Tibial nerve (tissue), 4 donors: ENCODE data around the gene HOXA9. TPM values are rescaled to one million over a fixed set of nuclear protein-coding genes. Genes with fewer than 3 reads are reported as not detected.

ENCODE experiments used
- DNase-seq, 2 donors: peaks; one replicate each; pipeline ENCODE4 v3.0.0-alpha.2; 2019; ENCODE audit warnings: low spot score in 2 of 2
- H3K27ac ChIP-seq, 4 donors: fragments of 200-600 bp; sonication (generic) in 3 of 4; one replicate each; pipeline ENCODE4 v1.5.1; 2017 to 2019; ENCODE audit warnings: mild to moderate bottlenecking in 1 of 4
- H3K27me3 ChIP-seq, 2 donors: fragments of 200-600 bp; sonication (generic) in 1 of 2; one replicate each; pipeline versions ENCODE4 v1.5.1 to v1.6.0; 2017 to 2019
- H3K36me3 ChIP-seq, 3 donors: fragments of 200-600 bp; sonication (generic); one replicate each; pipeline ENCODE4 v1.5.1; 2018 to 2019
- H3K4me1 ChIP-seq, 4 donors: fragments of 200-600 bp; sonication (generic) in 3 of 4; one replicate each; pipeline ENCODE4 v1.5.1; 2017 to 2019
- H3K4me3 ChIP-seq, 4 donors: fragments of 200-600 bp; sonication (generic) in 3 of 4; one replicate each; pipeline ENCODE4 v1.5.1; 2017 to 2019; ENCODE audit warnings: mild to moderate bottlenecking in 1 of 4, moderate library complexity in 1 of 4
- H3K9me3 ChIP-seq, 4 donors: fragments of 200-600 bp; sonication (generic) in 3 of 4; one replicate each; pipeline ENCODE4 v1.5.1; 2017 to 2019
- EP300 ChIP-seq, 2 donors: sonication (generic); formaldehyde crosslinking; IDR thresholded peaks; one replicate each; pipeline ENCODE4 v1.6.1; 2017; ENCODE audit warnings: antibody characterized with exemption in 2 of 2, mild to moderate bottlenecking in 1 of 2
- POLR2A ChIP-seq, 2 donors: fragments of 450-650 bp; IDR thresholded peaks; one replicate each; pipeline ENCODE4 v1.6.1; 2017; ENCODE audit warnings: antibody characterized with exemption in 2 of 2, mild to moderate bottlenecking in 2 of 2, moderate library complexity in 2 of 2
- WGBS, 2 donors: methylation state at CpG; one replicate each; pipeline ENCODE4 v1.1.5; 2018; 5-methylcytosine and 5-hydroxymethylcytosine counted together
- total RNA-seq, 4 donors: library from RNA; depleted of rRNA; stranded (reverse); fragments of >200 nt; gene quantifications; one replicate each; pipeline ENCODE4 v1.1.0, GENCODE V29; 2016
- TF ChIP-seq, protein P1 (sequence below), 5 experiments: fragments of 200-600 bp in 3 of 5; fragments of 450-650 bp in 2 of 5; sonication (generic) in 3 of 5; IDR thresholded peaks; one replicate each; pipeline ENCODE4 v1.5.1; 2016 to 2019; ENCODE audit warnings: antibody characterized with exemption in 5 of 5, mild to moderate bottlenecking in 3 of 5, moderate library complexity in 2 of 5

HOXA9 gene
- total RNA-seq, 4 donors from 2014 or later, result 10.5 to 13.8 (median 12.7) TPM

DNA sequence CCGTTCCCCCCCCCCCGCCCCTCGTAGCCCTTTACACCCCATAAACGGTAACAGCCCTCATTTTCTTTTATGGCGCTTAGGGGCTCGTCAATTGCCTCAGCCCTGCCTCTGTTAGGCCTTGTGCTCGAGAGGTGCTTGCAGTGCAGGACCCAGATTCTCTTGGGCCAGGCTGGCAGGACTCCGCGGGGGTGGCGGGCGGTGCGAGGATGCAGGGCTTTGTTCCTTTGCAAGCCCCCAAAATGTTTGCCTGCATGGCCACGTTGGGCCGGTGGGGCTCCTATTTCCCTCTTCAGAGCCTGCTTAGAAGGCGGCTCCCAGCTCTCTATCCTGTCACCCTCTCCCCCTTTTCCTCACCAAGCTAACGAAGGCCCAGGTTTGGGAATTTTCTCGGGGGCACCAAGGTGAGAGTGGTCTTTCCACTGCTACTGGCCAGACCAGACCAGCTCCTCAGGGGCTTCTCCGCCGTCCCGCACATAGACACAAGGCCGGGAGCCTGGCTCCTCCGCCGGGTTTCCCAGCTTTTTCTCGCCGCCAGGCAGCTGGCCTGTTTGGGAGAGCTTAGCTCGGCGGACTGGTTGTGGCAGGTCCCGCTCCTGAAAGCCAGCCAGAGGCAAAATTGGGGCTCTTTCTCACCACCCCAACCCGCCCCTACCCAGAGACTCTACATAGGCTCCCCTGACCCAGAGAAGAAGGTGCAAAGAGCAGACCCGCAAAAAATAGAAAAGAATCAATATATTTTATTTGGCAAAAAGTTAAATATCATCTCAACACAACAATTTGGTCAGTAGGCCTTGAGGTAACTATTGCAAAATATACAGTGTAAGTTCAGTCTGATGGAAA lies 3.4 kb downstream of the HOXA9 start:
- peak overlapping the region in 3 of 4 donors; percentile 32 to 64 (median 60) for H3K27ac ChIP-seq
- peak in 1 of 2 donors; percentile 13 for DNase-seq
- no peak for TF ChIP-seq EP300 (IDR thresholded peaks at IDR 0.05)
- TF ChIP-seq, protein P1, sequence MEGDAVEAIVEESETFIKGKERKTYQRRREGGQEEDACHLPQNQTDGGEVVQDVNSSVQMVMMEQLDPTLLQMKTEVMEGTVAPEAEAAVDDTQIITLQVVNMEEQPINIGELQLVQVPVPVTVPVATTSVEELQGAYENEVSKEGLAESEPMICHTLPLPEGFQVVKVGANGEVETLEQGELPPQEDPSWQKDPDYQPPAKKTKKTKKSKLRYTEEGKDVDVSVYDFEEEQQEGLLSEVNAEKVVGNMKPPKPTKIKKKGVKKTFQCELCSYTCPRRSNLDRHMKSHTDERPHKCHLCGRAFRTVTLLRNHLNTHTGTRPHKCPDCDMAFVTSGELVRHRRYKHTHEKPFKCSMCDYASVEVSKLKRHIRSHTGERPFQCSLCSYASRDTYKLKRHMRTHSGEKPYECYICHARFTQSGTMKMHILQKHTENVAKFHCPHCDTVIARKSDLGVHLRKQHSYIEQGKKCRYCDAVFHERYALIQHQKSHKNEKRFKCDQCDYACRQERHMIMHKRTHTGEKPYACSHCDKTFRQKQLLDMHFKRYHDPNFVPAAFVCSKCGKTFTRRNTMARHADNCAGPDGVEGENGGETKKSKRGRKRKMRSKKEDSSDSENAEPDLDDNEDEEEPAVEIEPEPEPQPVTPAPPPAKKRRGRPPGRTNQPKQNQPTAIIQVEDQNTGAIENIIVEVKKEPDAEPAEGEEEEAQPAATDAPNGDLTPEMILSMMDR (IDR thresholded peaks at IDR 0.05), result no peak
- no peak for TF ChIP-seq POLR2A (IDR thresholded peaks at IDR 0.05)
- H3K4me1 ChIP-seq, result peaks cover 0 to 66% (median 16%) of the 10 kb centered on the region in 4 donors
- 50 to 52% methylated on average over 20 to 30 of the region's 30 CpGs for WGBS, 2 donors
- peak overlapping the region in 2 of 4 donors; percentile 44 to 59 for H3K4me3 ChIP-seq
- H3K9me3 ChIP-seq, result no peaks in the 10 kb centered on the region
- peaks cover 0 to 91% of the 10 kb centered on the region in 2 donors for H3K27me3 ChIP-seq
- H3K36me3 ChIP-seq, result no peaks in the 10 kb centered on the region

DNA sequence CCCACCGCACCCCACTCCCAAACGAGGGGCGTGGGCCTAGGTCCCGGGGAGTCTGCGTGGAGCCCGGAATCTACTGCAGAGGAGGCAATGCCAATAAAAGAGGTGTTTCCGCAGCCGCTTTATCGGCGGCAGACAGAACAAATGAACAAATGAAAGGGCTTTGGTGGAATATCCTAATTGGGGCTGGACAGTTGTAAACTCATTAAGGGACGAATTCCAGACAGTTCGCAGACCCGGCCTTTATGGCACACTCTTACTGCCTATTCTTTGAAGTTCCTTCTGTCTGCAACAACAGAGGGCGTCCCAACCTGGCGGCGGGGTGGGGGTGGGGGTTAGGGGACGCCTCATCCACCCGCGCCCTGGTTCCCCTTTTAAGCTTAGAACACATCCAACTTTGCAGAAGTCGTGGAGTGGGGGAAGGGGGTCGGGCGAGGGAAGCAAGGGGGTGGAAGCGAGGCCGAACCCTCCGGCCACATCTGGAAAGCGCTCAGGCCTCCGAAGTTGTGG lies 4.1 kb downstream of the HOXA9 start:
- H3K27ac ChIP-seq, result peak overlapping the region in 2 of 4 donors; percentile 60 to 64
- H3K27me3 ChIP-seq, result peaks cover 0 to 91% of the 10 kb centered on the region in 2 donors
- 17 to 19% methylated on average over 23 to 27 of the region's 27 CpGs for WGBS, 2 donors
- DNase-seq, result peak in 1 of 2 donors; percentile 21
- H3K4me1 ChIP-seq, result peaks cover 0 to 66% (median 14%) of the 10 kb centered on the region in 4 donors
- TF ChIP-seq EP300 (IDR thresholded peaks at IDR 0.05), result no peak
- TF ChIP-seq POLR2A (IDR thresholded peaks at IDR 0.05), result no peak
- TF ChIP-seq, protein P1 (IDR thresholded peaks at IDR 0.05), result no peak
- no peaks in the 10 kb centered on the region for H3K36me3 ChIP-seq
- no peaks in the 10 kb centered on the region for H3K9me3 ChIP-seq
- peak overlapping the region; percentile 44 to 69 (median 54) for H3K4me3 ChIP-seq

DNA sequence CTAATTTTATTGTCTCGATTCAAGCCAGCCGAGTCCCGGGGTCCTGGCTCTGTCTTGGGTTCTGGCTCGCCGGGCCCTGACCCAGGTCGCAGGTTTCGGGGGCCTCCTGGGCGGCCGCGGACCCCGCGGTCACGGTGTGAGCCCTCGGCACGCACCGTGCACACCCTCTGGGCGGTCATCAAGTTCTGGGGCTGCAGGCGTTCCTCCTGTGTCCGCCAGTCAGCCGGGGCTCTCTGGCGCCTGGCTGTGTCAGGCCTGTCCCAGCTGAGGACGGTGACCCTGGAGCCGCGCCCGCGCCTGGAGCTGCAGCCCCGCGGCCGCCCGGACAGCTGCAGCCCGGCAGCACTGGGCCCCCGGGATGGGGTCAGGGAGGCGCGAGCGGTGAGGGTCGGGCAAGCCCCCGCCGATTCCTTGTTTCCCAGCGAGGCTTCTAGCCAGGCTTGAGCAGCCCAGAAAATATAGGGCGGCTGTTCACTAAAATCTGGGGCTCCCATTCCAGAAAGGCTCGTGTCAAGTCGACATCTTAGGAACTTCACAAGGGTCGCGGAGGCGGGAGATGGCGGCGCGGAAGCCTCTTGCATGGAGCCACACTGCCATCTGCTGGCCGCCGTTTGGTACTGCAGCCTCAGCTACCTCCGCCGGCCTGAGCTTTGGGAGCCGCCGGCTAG lies 4.7 kb downstream of the HOXA9 start:
- Histone ChIP-seq H3K27ac (peak overlapping the region in 3 of 4 donors; percentile 60 to 65 (median 64)), H3K4me1 (peaks cover 0 to 66% (median 14%) of the 10 kb centered on the region in 4 donors), H3K27me3 (peaks cover 0 to 91% of the 10 kb centered on the region in 2 donors), H3K4me3 (peak overlapping the region; percentile 44 to 69 (median 54)), H3K9me3 (no peaks in the 10 kb centered on the region), H3K36me3 (no peaks in the 10 kb centered on the region)
- DNase-seq, result peak; percentile 86 to 93
- 3 to 4% methylated on average over 48 to 49 of the region's 54 CpGs for WGBS, 2 donors
- TF ChIP-seq EP300 (IDR thresholded peaks at IDR 0.05) (peak in 1 of 2 donors; percentile 32), POLR2A (IDR thresholded peaks at IDR 0.05) (no peak)
- TF ChIP-seq, protein P1 (IDR thresholded peaks at IDR 0.05), result peak; percentile 98 to 100 (median 99)

DNA sequence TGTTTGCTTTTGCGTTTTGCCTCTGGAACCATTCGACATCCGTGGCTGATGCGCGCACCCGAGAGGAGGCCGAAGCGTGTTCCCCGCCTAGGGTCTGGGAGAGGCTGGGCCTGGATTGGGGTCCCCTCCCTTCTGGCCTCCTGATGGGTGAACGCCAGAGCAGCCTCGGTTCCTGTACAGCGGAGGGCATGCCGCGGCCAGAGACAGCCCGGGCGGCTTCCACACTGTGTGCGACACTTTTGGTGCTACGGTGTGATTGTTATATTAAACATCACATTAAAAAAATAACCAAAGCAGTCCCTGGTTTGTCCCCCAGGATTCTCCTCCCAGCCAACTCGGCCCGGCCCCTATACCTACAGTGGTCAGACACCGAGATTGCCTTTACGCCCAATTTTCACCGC lies 5.2 kb downstream of the HOXA9 start:
- H3K27me3 ChIP-seq, result peaks cover 0 to 91% of the 10 kb centered on the region in 2 donors
- H3K4me3 ChIP-seq, result peak overlapping the region; percentile 44 to 69 (median 54)
- TF ChIP-seq, protein P1 (IDR thresholded peaks at IDR 0.05), result no peak
- TF ChIP-seq POLR2A (IDR thresholded peaks at IDR 0.05) (no peak), EP300 (IDR thresholded peaks at IDR 0.05) (no peak)

More for the DNA sequence above, 5.2 kb downstream of the HOXA9 start:
- DNase-seq, result peak in 1 of 2 donors; percentile 14
- no peaks in the 10 kb centered on the region for H3K36me3 ChIP-seq
- H3K9me3 ChIP-seq, result no peaks in the 10 kb centered on the region
- peaks cover 0 to 66% (median 18%) of the 10 kb centered on the region in 4 donors for H3K4me1 ChIP-seq
- H3K27ac ChIP-seq, result peak overlapping the region in 2 of 4 donors; percentile 60 to 64
- 67 to 74% methylated on average over 22 to 23 of the region's 23 CpGs for WGBS, 2 donors
